NB4 (cell line): ENCODE data around the gene RAB14.

ENCODE experiments used
- DNase-seq: peaks from one replicate; pipeline ENCODE4 v3.0.0; 2010; ENCODE audit warnings: low read depth
- H3K4me3 ChIP-seq: one replicate; pipeline ENCODE4 v1.5.1; 2011; ENCODE audit warnings: mild to moderate bottlenecking, low read depth, low read length, moderate library complexity
- MYC ChIP-seq: IDR thresholded peaks from 2 replicates; pipeline ENCODE4 v1.6.1; 2011; ENCODE audit warnings: low read depth, low read length
- POLR2A ChIP-seq: IDR thresholded peaks from 2 replicates; pipeline ENCODE4 v1.6.1; 2011; ENCODE audit warnings: mild to moderate bottlenecking; ENCODE audit not compliant: insufficient read length; ENCODE audit errors: extremely low read depth
- TF ChIP-seq, protein P1 (sequence below): IDR thresholded peaks from one replicate; pipeline ENCODE4 v1.5.1; 2012; ENCODE audit warnings: low read depth, low read length
- TF ChIP-seq, protein P2 (sequence below): IDR thresholded peaks from 2 replicates; pipeline ENCODE4 v1.6.1; 2011; ENCODE audit warnings: low read depth, low read length

Gene RAB14

DNA sequence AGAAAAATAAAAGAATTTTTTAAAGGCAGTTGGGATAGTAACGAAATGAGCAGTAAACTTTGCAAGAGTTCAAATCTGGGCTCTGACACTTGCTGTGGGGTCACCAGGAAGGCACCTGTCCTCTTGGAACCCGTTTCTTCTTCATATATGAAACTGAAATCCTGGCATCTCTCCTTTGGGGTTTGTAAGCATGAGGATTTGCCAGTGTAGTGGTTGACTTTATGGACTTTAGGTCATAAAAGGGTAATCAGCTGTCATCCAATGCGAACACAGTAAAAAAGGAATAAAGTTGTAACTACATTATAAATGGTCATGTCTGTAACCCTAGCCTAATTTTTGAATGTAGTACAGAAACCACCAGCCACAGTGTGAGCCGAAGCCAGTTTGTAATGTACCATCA, 1.3 kb downstream of the RAB14 start:
- TF ChIP-seq MYC, result no peak
- TF ChIP-seq, protein P1, sequence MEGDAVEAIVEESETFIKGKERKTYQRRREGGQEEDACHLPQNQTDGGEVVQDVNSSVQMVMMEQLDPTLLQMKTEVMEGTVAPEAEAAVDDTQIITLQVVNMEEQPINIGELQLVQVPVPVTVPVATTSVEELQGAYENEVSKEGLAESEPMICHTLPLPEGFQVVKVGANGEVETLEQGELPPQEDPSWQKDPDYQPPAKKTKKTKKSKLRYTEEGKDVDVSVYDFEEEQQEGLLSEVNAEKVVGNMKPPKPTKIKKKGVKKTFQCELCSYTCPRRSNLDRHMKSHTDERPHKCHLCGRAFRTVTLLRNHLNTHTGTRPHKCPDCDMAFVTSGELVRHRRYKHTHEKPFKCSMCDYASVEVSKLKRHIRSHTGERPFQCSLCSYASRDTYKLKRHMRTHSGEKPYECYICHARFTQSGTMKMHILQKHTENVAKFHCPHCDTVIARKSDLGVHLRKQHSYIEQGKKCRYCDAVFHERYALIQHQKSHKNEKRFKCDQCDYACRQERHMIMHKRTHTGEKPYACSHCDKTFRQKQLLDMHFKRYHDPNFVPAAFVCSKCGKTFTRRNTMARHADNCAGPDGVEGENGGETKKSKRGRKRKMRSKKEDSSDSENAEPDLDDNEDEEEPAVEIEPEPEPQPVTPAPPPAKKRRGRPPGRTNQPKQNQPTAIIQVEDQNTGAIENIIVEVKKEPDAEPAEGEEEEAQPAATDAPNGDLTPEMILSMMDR, result no peak
- H3K4me3 ChIP-seq, result peak overlapping the region; percentile 89
- DNase-seq, result no peak

DNA sequence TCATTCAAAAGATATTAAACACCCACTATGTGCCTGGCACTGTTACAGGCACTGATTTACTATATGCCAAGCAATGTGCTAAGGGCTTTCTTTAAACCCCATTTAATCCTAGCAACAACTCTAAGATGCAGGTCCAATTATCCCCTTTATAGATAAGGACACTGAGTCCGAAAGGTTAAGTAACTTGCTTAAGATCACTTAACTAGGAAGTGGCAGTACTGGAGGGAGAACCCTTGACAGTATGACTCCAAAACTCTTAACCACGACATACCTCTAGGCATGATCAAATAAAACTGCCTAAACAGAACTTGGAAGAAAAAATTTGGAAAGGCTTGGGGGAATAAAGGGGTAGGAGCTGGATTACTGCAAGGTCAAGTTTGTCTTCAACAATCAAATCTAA, 1.7 kb downstream of the RAB14 start:
- DNase-seq, result peak; percentile 54
- TF ChIP-seq, protein P2, sequence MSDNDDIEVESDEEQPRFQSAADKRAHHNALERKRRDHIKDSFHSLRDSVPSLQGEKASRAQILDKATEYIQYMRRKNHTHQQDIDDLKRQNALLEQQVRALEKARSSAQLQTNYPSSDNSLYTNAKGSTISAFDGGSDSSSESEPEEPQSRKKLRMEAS, result no peak
- no peak for TF ChIP-seq POLR2A
- TF ChIP-seq MYC, result no peak
- TF ChIP-seq, protein P1, result no peak
- peak overlapping the region; percentile 89 for H3K4me3 ChIP-seq

DNA sequence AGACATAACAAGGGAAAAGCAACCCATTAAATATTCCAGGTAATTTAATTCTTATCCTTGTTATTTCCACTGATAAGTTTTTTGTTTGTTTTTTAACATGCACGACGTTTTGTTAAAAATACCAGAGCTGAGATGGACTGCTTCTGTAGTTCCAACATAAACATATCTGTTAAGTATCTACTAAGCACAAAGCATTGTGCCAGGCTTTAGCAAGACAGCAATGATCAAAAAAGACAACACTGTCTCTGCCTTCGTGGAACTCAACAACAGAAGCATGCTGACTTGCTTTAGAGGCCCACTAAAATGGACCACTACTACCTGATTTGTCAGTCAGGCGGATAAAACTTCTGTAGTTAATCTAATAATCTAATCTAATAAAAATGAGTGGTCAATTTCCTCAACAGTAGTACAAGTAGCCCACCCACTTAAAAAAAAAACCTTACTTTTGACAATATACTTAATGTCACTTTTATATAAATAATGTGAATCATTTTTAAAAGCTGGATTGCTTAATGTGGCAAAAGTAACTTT, 3.1 kb downstream of the RAB14 start:
- DNase-seq, result no peak
- TF ChIP-seq, protein P1, result no peak
- TF ChIP-seq, protein P2, result no peak
- no peak for TF ChIP-seq POLR2A
- no peak for TF ChIP-seq MYC
- H3K4me3 ChIP-seq, result peak overlapping the region; percentile 89

DNA sequence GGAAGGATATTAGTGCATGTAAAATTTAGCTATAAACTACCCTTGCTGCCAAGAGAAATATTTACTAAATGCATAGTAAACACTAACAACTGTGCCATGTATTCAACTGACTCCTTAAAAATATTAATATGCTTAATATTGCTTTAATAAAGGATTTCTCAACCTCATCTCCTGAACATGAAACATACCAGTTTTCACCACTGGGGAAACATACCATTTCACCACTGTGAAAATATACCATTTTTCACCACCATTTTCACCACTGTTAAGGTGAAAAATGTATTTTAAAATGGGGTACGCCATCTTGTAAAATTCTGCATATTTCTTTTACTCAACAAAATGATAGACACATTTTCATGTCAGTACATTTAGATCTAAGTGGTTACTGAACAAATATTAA, 4.5 kb downstream of the RAB14 start:
- TF ChIP-seq POLR2A (no peak), MYC (no peak)
- TF ChIP-seq, protein P1, result no peak
- TF ChIP-seq, protein P2, result no peak
- H3K4me3 ChIP-seq, result peak overlapping the region; percentile 30
- DNase-seq, result no peak

DNA sequence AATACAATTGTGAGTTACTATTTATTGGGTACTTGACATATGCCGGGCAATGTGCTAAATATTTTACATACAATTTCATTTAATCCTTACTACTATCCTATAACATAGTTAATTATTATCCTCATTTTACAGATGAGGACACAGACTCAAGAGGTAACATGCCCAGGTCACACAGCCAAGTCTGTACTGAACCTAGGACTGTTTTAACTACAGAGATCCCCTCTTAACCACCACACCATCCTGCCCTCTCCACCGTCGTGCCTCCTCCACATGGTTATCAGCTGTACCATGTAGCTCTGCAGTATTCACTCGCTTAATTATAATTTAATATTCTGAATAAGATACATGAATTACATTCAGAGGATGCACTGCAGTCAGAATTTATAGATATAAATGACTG, 5.3 kb downstream of the RAB14 start:
- peak; percentile 30 for DNase-seq
- peak overlapping the region; percentile 7 for H3K4me3 ChIP-seq
- TF ChIP-seq, protein P2, result no peak
- no peak for TF ChIP-seq POLR2A
- TF ChIP-seq, protein P1, result no peak
- TF ChIP-seq MYC, result no peak

DNA sequence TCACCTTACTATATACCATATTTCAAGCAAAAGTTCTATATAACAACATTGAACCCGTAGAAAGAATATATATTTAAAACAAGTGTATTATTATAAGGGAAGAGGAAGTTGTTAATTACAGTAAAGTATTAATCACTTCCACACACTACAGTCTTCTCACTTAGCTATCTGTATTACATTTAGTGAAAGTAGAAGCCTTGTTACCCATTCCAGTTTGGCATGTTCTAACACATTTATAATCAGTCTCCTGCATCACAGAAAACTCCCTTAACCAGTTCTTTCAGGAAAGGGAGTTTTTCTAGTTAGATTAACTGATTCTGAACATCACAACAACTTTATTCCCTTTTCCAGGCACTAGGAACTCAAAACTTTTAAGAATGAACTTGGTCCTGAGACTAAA, 6.9 kb downstream of the RAB14 start:
- TF ChIP-seq MYC (no peak), POLR2A (no peak)
- TF ChIP-seq, protein P2, result no peak
- TF ChIP-seq, protein P1, result no peak
- H3K4me3 ChIP-seq, result no peak overlapping the region
- no peak for DNase-seq
